Subcutaneous abdominal adipose tissue (tissue), 5 donors: ENCODE data around the gene ARL15.
"Not testable (repeated sequence)": the region's sequence is repeated elsewhere in the genome, so short reads cannot be mapped to it uniquely, and the experiment has no call there.

ENCODE experiments used
- H3K27ac ChIP-seq: one replicate; pipeline ENCODE4 v1.7.0; 2013; ENCODE audit warnings: low read depth, mild to moderate bottlenecking, inconsistent platforms, low read length, moderate library complexity
- H3K27me3 ChIP-seq, 5 donors: one replicate each; pipeline ENCODE4 v1.7.0; 2013; ENCODE audit warnings: low read length in 5 of 5, inconsistent platforms in 1 of 5; ENCODE audit not compliant: control insufficient read depth in 5 of 5, insufficient read depth in 4 of 5
- H3K36me3 ChIP-seq, 5 donors: one replicate each; pipeline ENCODE4 v1.7.0; 2013; ENCODE audit warnings: low read length in 5 of 5; ENCODE audit not compliant: control insufficient read depth in 5 of 5, insufficient read depth in 5 of 5
- H3K4me1 ChIP-seq, 5 donors: one replicate each; pipeline ENCODE4 v1.7.0; 2013; ENCODE audit warnings: low read length in 5 of 5, mild to moderate bottlenecking in 3 of 5, moderate library complexity in 1 of 5; ENCODE audit not compliant: control insufficient read depth in 5 of 5, insufficient read depth in 5 of 5
- H3K4me3 ChIP-seq, 5 donors: one replicate each; pipeline ENCODE4 v1.7.0; 2013; ENCODE audit warnings: low read length in 5 of 5, low read depth in 1 of 5
- H3K9ac ChIP-seq, 5 donors: one replicate each; pipeline ENCODE4 v1.7.0; 2013; ENCODE audit warnings: low read length in 5 of 5, mild to moderate bottlenecking in 4 of 5, moderate library complexity in 3 of 5
- H3K9me3 ChIP-seq, 5 donors: one replicate each; pipeline ENCODE4 v1.7.0; 2013; ENCODE audit warnings: low read length in 5 of 5; ENCODE audit not compliant: control insufficient read depth in 5 of 5
- donor health status: healthy.
- donor health status: healthy.
- donor health status: healthy.
- donor health status: healthy.
- donor health status: healthy.

ARL15 gene

GRCh38 chr5:54073735-54074134, 236.6 kb downstream of the ARL15 start:
- Histone ChIP-seq H3K9ac (no peak overlapping the region), H3K27ac (no peak overlapping the region), H3K27me3 (no peaks in the 10 kb centered on the region), H3K36me3 (no peaks in the 10 kb centered on the region), H3K4me3 (no peak overlapping the region), H3K4me1 (no peaks in the 10 kb centered on the region), H3K9me3 (no peaks in the 10 kb centered on the region)

- no peaks in the 10 kb centered on the region for H3K27me3 ChIP-seq
- H3K4me1 ChIP-seq: no peaks in the 10 kb centered on the region
- H3K36me3 ChIP-seq: no peaks in the 10 kb centered on the region
- no peak overlapping the region for H3K27ac ChIP-seq
- H3K9ac ChIP-seq: no peak overlapping the region
- no peaks in the 10 kb centered on the region for H3K9me3 ChIP-seq
- no peak overlapping the region for H3K4me3 ChIP-seq
Measured at GRCh38 chr5:54073131-54073530, 237.2 kb downstream of the ARL15 start.

- Histone ChIP-seq H3K9me3 (no peaks in the 10 kb centered on the region), H3K27me3 (no peaks in the 10 kb centered on the region), H3K9ac (no peak overlapping the region), H3K36me3 (peaks cover 0 to 4% (median 0%) of the 10 kb centered on the region in 5 donors), H3K4me3 (no peak overlapping the region), H3K4me1 (no peaks in the 10 kb centered on the region), H3K27ac (no peak overlapping the region)
Measured at GRCh38 chr5:54066433-54066832, 243.9 kb downstream of the ARL15 start.

- Histone ChIP-seq H3K4me3 (no peak overlapping the region), H3K4me1 (no peaks in the 10 kb centered on the region), H3K9ac (no peak overlapping the region), H3K9me3 (no peaks in the 10 kb centered on the region), H3K36me3 (peaks cover 0 to 4% (median 0%) of the 10 kb centered on the region in 5 donors), H3K27ac (no peak overlapping the region), H3K27me3 (no peaks in the 10 kb centered on the region)
Measured at GRCh38 chr5:54063817-54064216, 246.6 kb downstream of the ARL15 start.

GRCh38 chr5:54062958-54063357, 247.4 kb downstream of the ARL15 start:
- Histone ChIP-seq H3K9me3 (no peaks in the 10 kb centered on the region), H3K9ac (no peak overlapping the region), H3K27me3 (no peaks in the 10 kb centered on the region), H3K4me3 (no peak overlapping the region), H3K36me3 (peaks cover 0 to 4% (median 0%) of the 10 kb centered on the region in 5 donors), H3K27ac (no peak overlapping the region), H3K4me1 (no peaks in the 10 kb centered on the region)

GRCh38 chr5:54060919-54061318, 249.5 kb downstream of the ARL15 start:
- H3K27ac ChIP-seq, H3K36me3 ChIP-seq, H3K9ac ChIP-seq, H3K27me3 ChIP-seq, H3K9me3 ChIP-seq, H3K4me3 ChIP-seq, H3K4me1 ChIP-seq: not testable (repeated sequence)

GRCh38 chr5:54049963-54050362, 260.4 kb downstream of the ARL15 start:
- H3K27ac ChIP-seq: no peak overlapping the region
- no peaks in the 10 kb centered on the region for H3K4me1 ChIP-seq
- no peaks in the 10 kb centered on the region for H3K36me3 ChIP-seq
- H3K9me3 ChIP-seq: no peaks in the 10 kb centered on the region
- H3K27me3 ChIP-seq: no peaks in the 10 kb centered on the region
- no peak overlapping the region for H3K4me3 ChIP-seq
- H3K9ac ChIP-seq: no peak overlapping the region

- H3K4me1 ChIP-seq: no peaks in the 10 kb centered on the region
- no peaks in the 10 kb centered on the region for H3K9me3 ChIP-seq
- no peak overlapping the region for H3K9ac ChIP-seq
- no peaks in the 10 kb centered on the region for H3K36me3 ChIP-seq
- no peak overlapping the region for H3K4me3 ChIP-seq
- no peaks in the 10 kb centered on the region for H3K27me3 ChIP-seq
- H3K27ac ChIP-seq: no peak overlapping the region
Measured at GRCh38 chr5:54049144-54049543, 261.2 kb downstream of the ARL15 start.

- H3K36me3 ChIP-seq: no peaks in the 10 kb centered on the region
- no peak overlapping the region for H3K9ac ChIP-seq
- H3K4me3 ChIP-seq: no peak overlapping the region
- H3K9me3 ChIP-seq: no peaks in the 10 kb centered on the region
- no peak overlapping the region for H3K27ac ChIP-seq
- no peaks in the 10 kb centered on the region for H3K27me3 ChIP-seq
- H3K4me1 ChIP-seq: no peaks in the 10 kb centered on the region
Measured at GRCh38 chr5:54045077-54045792, 265.1 kb downstream of the ARL15 start.

GRCh38 chr5:54044276-54044675, 266.1 kb downstream of the ARL15 start:
- H3K4me1 ChIP-seq, H3K9me3 ChIP-seq, H3K36me3 ChIP-seq, H3K27me3 ChIP-seq, H3K9ac ChIP-seq, H3K4me3 ChIP-seq, H3K27ac ChIP-seq: not testable (repeated sequence)
